GDM1 (cell line): Measurements from ENCODE around the gene ITSN2.
"Not testable (repeated sequence)": the region's sequence is repeated elsewhere in the genome, so short reads cannot be mapped to it uniquely, and the experiment has no call there.

Experiments
- DNase-seq: peaks from one replicate; lab custom pipeline; 2025; lab: John Stamatoyannopoulos, UW

ITSN2 gene

DNA sequence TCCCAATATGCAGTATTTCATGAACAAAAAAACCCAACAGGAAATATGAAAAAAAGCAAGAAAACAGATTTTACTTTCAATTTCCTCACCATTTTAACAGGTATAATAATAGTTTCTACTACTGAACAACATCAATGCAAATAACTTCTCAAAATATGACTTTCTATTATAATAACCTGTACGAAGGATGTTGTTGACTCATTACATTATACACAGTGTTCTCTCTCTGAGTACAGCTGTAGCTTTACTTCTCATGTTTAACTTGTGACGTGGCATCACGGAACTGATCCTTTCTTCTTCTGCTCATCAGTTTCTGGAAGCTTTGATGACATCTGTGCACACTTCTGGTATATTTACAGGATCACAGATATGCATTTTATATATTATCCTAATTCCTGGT is 145.5 kb downstream of the ITSN2 start:
- DNase-seq, result no peak

GRCh38 chr2:24211408-24211807 is 148.9 kb downstream of the ITSN2 start:
- no peak for DNase-seq

DNA sequence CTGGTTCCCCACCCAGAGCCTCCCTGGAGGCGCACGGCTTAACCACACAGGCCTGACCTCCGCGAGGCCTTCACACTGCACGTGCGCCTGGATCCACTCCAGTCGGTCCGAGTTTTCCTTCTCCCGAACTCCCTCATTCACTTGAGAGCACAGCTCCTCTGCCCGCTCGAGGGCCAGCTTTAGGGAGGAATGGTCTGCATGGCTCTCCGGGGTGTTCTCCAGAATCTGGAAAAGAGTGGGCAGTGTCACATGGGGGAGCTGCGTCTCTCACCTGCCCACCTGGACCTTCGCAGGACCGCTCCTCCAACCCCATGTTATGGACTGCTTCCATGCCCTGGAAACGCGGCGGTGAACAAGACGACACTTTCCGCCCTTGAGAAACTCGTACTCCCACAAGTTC is 149.6 kb downstream of the ITSN2 start:
- DNase-seq, result no peak

GRCh38 chr2:24210106-24210455 is 150.3 kb downstream of the ITSN2 start:
- no peak for DNase-seq

DNA sequence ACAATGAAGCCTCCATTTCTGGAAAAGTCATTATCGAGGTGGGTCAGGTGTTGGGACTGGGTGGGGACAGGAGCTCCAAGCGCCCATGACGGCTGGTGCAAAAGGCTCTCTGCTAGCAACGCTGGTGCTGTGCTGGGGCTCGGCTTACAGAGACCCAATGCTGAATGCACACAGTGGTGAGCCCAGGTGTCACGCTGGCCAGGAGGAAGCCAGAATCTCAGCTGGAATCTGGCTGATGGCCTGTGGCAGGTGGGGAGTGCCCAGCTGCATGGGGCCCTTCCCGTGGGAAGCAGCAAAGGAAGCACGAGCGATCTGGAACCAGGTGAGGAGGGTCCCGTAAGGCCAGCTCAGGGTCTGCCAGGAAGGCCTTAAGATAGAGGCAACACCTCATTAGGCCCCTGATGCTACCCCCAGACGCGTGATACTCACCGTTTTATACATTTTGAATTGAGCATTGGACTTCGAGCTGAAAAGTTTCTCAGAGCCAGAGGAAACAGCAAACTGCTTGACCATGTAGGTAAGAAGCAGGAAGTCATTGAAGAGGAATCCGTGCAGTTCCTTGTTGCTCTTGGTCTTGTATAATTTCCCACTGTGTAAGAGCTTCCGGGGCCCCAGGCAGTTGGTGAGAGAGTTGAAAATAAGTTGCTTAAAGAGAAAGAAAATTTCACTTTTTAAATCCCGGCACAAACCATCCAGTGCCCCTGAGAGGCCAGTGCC is 150.8 kb downstream of the ITSN2 start:
- DNase-seq, result no peak

- DNase-seq, result no peak
These were observed 151.8 kb downstream of the ITSN2 start for GRCh38 chr2:24208490-24208889.

DNA sequence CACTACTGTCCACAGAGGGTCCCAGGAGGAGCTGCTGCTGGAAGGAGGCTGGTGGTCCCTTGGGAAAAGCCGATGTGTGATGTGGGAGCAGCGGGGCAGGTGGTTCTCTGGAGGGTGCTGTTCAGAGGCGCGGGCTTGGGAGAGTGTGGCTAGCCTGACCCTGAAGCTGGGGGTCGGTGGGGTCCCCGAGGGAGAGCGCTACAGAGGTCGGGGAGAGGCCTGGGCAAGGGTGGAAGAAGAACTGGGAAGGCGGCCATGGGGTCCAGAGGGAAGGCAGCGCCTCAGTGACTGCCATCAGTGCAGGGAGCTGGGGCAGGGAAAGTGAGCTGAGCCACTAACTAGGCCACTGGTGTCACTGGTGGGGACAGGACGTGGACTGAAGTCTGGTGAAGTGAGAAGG is 153.0 kb downstream of the ITSN2 start:
- no peak for DNase-seq

DNA sequence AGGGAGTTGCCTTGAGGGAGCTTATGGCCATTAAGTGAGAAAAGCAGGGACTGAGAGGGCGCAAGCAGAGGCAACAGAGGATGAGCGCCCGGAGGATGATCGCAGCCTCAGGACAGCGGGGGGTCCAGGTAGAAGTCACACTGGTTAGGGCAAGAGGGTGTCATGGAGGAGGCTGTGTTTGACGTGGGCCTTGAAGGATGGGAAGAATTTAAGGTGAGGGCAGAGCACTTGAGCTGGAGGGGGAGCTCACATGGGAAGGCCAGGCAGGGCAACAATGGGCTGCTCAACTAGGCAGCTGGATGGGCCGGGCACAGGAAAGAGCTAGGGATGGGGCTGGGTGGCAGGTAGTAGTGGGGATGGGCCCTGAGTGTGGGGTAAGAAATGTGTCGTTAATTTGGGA is 153.6 kb downstream of the ITSN2 start:
- DNase-seq, result no peak

- no peak for DNase-seq
These were observed 154.1 kb downstream of the ITSN2 start for GRCh38 chr2:24206242-24206641.

DNA sequence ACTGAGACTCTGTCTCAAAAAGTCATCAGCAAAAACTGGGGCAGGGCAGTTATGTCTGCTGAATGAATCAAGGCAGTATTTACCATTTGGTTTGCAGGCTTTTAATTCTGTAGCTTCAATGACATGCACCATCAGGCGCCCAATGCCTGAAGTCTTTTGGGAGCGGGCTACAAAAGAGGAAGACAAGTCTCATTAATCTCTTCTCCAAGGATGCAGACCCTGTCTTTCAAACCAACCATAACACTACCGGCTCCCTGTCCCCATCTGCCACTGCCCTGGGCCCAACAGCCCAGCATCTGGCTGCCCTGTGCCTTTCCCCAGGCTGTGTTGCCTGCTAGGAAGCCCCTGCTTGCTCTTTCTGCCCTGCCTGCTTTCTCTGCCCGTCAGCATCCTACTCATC is 155.2 kb downstream of the ITSN2 start:
- no peak for DNase-seq

GRCh38 chr2:24204505-24204904 is 155.8 kb downstream of the ITSN2 start:
- DNase-seq, result no peak

- DNase-seq, result no peak
These were observed 156.6 kb downstream of the ITSN2 start for GRCh38 chr2:24203787-24204150.

DNA sequence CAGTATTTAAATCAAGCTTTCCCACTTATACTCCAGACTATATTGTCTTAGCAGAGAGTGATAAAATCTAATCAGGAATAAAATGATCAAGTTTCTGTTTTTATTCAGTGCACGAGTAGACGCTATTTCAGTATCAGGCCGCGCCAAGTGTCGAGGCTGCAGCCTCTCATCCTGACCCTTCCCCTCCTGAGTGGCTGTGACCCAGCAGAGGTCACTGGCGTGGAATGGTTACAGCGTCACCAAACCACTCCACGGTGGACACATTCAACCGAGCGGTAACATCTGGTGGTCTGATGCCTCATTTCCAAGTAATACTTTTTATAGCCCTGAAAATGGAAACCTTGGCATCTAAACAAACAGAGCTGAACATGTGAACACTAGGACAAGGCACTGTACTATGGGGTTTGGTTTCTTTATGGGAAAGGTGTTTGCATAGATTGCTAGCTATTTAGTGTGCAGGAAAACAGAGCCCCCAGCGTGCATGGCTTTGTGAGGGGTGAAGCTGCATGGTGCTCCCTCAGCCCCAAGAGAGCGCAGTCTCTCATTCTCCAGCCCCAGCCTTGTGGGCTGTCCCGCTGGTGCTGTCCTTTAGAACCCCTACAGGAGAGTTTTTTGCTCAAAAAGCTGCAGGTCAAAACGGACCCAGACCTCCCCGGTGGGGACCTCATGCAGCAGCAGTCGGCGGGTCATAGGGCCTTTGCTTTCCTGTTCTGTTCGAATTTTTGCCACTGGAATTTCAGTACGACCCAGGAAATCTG is 157.1 kb downstream of the ITSN2 start:
- no peak for DNase-seq

- no peak for DNase-seq
These were observed 159.5 kb downstream of the ITSN2 start for GRCh38 chr2:24200799-24201198.

GRCh38 chr2:24199968-24200590 is 160.3 kb downstream of the ITSN2 start:
- DNase-seq, result no peak

DNA sequence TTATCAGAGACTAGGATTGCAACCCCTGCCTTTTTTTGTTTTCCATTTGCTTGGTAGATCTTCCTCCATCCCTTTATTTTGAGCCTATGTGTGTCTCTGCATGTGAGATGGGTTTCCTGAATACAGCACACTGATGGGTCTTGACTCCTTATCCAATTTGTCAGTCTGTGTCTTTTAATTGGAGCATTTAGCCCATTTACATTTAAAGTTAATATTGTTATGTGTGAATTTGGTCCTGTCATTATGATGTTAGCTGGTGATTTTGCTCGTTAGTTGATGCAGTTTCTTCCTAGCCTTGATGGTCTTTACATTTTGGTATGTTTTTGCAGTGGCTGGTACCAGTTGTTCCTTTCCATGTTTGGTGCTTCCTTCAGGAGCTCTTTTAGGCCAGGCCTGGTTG is 163.1 kb downstream of the ITSN2 start:
- not testable (repeated sequence) for DNase-seq

- DNase-seq, result no peak
These were observed 168.5 kb downstream of the ITSN2 start for GRCh38 chr2:24191848-24192247.

GRCh38 chr2:24191156-24191555 is 169.2 kb downstream of the ITSN2 start:
- DNase-seq, result no peak

- DNase-seq, result no peak
These were observed 169.8 kb downstream of the ITSN2 start for GRCh38 chr2:24190503-24190902.

GRCh38 chr2:24189551-24189950 is 170.8 kb downstream of the ITSN2 start:
- no peak for DNase-seq

DNA sequence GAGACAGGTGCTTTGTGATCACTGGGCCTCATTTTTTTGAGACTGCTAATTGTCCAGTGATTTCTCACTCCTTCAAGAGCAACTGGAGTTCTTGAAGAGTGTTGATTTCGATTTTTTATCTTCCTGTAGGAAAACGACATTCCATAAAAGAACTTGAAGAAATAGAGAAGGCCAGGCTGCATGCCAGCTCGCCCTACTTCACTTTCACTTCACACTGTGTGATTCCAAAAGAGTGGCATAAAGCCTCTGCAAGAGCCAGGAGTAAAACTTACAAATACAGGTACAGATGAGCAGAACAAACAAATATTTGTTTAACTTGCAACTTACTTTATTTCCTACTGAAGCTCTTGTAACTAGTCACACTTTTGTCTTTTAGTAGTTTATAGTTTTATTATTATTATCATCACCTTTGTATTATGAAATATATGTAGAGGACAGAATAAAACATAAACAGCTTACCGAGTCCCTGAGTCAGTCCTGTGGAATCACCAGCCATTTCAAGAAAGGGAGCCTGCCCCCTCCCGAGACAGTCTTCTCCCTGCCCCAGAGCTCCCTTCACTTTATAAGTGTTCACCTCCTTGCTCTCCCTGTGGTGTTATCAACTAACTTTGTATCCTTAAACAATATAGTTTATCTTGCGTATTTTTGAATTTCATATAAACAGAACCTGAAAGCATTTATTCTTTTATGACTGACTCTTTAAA is 176.8 kb downstream of the ITSN2 start:
- no peak for DNase-seq

DNA sequence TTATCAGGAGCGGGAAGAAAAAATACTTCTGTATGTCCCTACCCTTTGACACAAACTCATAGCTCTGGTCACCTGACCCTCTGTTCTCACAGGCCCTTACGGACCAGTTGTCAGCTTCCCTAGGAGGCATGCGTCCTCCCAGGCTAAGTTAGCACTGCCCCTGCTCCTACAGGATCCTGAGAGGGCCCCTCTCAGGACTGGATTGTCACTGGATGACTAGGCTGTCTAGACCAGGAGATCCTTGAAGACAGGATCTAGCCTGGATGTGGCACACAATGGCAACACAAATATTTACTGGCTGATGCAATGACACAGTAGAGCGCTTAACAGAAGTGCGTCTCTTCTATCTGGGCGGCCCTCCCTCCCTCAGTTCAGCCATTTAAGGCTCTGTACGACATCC is 177.8 kb downstream of the ITSN2 start:
- DNase-seq, result no peak

DNA sequence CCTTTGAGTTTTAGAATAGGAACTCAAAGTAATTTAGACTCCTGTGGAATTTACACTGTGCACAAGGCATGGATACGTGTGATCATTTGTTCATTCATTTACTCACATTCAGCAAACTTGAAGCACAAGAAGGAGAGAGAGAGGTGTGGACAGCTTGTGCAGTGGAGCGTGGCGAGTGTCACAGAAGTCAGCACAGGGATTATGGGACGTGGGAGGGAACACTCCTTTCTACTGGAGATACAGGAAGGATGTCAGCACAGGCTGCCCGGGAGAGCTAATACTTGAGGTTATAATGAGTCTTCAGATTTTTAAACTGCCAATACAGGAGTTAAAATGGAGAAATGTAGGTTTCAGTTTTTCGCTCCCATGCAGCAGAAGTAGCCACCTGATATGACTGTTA is 178.5 kb downstream of the ITSN2 start:
- no peak for DNase-seq
